A549 (cell line): ENCODE results near the gene VPS13D. TPM values are rescaled to one million over a fixed set of nuclear protein-coding genes. Genes with fewer than 3 reads are reported as not detected.

Source experiments
- ATAC-seq, 2 experiments: fragments of 200-7000 bp in 1 of 2; fragments of >200 bp in 1 of 2; cut with Nextera tagmentation in 1 of 2; cut with Tn5 transposase in 1 of 2; 3 replicates each; pipeline versions ENCODE4 v1.8.0 to v1.9.1; 2018 to 2020; ENCODE audit warnings: mild to moderate bottlenecking in 1 of 2, moderate library complexity in 1 of 2
- CTCF ChIA-PET: fragments of 300-600 bp; sonication (Branson Sonifier 250); formaldehyde crosslinking; extraction: SDS; loops from one replicate; lab custom pipeline; 2021; ENCODE audit warnings: antibody characterized with exemption, inconsistent platforms; lab: Yijun Ruan, JAX
- POLR2A ChIA-PET: fragments of 350-600 bp; formaldehyde crosslinking; extraction: SDS; loops from one replicate; lab custom pipeline; 2021; ENCODE audit warnings: antibody characterized with exemption, inconsistent platforms; lab: Yijun Ruan, JAX
- DNase-seq, 2 experiments: peaks; one replicate each; pipeline versions ENCODE4 v3.0.0 to v3.0.0-alpha.2; 2011 to 2016; ENCODE audit warnings: low read depth in 1 of 2, low spot score in 1 of 2
- FAIRE-seq: peaks from 2 replicates; lab custom pipeline; 2011; peaks lifted over from hg19 to GRCh38; lab: Jason Lieb, UNC
- H3K27ac ChIP-seq, 2 experiments: fragments of >200 bp; sonication (Bioruptor Twin); formaldehyde crosslinking; 3 replicates each; pipeline ENCODE4 v1.5.1; 2016 to 2017
- H3K4me1 ChIP-seq: fragments of >200 bp; sonication (Bioruptor Twin); formaldehyde crosslinking; 3 replicates; pipeline ENCODE4 v1.6.1; 2016
- H3K4me2 ChIP-seq: fragments of >200 bp; sonication (Bioruptor Twin); formaldehyde crosslinking; 3 replicates; pipeline ENCODE4 v1.6.1; 2016
- H3K4me3 ChIP-seq: fragments of >200 bp; sonication (Bioruptor Twin); formaldehyde crosslinking; 3 replicates; pipeline ENCODE4 v1.5.1; 2016
- H3K9me3 ChIP-seq: fragments of >200 bp; sonication (Bioruptor Twin); formaldehyde crosslinking; 3 replicates; pipeline ENCODE4 v1.6.1; 2016
- BHLHE40 ChIP-seq: IDR thresholded peaks from 2 replicates; pipeline ENCODE4 v1.6.1; 2012; ENCODE audit warnings: low read depth, low read length, inconsistent platforms
- FOXS1 ChIP-seq: fragments of 250-450 bp; sonication (Bioruptor Pico); IDR thresholded peaks from 2 replicates; pipeline ENCODE4 v1.5.0; 2020; ENCODE audit warnings: mild to moderate bottlenecking, moderate library complexity
- HEYL ChIP-seq: fragments of 250-450 bp; sonication (Bioruptor Pico); IDR thresholded peaks from 2 replicates; pipeline ENCODE4 v1.8.0; 2021; ENCODE audit warnings: mild to moderate bottlenecking, moderate library complexity
- HOXA7 ChIP-seq: fragments of 250-450 bp; sonication (Bioruptor Pico); IDR thresholded peaks from 2 replicates; pipeline ENCODE4 v1.5.0; 2020; ENCODE audit warnings: mild to moderate bottlenecking, moderate library complexity
- MAFK ChIP-seq: fragments of 450-650 bp; IDR thresholded peaks from 2 replicates; pipeline ENCODE4 v1.6.1; 2014; ENCODE audit not compliant: partially characterized antibody
- NPAS2 ChIP-seq: fragments of 250-450 bp; sonication (Bioruptor Pico); IDR thresholded peaks from 2 replicates; pipeline ENCODE4 v1.8.0; 2022; ENCODE audit warnings: mild to moderate bottlenecking, moderate library complexity, borderline replicate concordance
- RCOR1 ChIP-seq: fragments of 150-350 bp; IDR thresholded peaks from 2 replicates; pipeline ENCODE4 v1.6.1; 2014; ENCODE audit warnings: antibody characterized with exemption, low read length, low read depth
- ZFP36 ChIP-seq: fragments of 450-650 bp; IDR thresholded peaks from 2 replicates; pipeline ENCODE4 v1.6.1; 2014; ENCODE audit warnings: borderline replicate concordance; ENCODE audit not compliant: partially characterized antibody
- WGBS: methylation state at CpG from one replicate; pipeline ENCODE4 v1.1.6; 2017; ENCODE audit errors: missing lambda C conversion rate; 5-methylcytosine and 5-hydroxymethylcytosine counted together
- polyA plus RNA-seq, 4 experiments: library from polyadenylated mRNA; depleted of rRNA in 3 of 4; stranded (reverse); fragments of >200 nt; fragmentation: RNase III in 1 of 4; extraction: RNeasy Plus Mini Kit Qiagen cat#74134 plus additional on column Dnase treatment in 1 of 4; gene quantifications; 2 replicates in 3 of 4; 3 replicates in 1 of 4; pipeline ENCODE4 v1.2.3, GENCODE V29; 2011 to 2017
- small RNA-seq, 6 experiments: library from RNA; depleted of rRNA; stranded (forward); fragments of <200 nt; gene quantifications; one replicate each; pipeline ENCODE3, GENCODE V24; 2012

Gene VPS13D
- polyA plus RNA-seq, 2 of the 4 experiments (the other 2 are of a cell fraction): 5.4 to 15.9 TPM

DNA sequence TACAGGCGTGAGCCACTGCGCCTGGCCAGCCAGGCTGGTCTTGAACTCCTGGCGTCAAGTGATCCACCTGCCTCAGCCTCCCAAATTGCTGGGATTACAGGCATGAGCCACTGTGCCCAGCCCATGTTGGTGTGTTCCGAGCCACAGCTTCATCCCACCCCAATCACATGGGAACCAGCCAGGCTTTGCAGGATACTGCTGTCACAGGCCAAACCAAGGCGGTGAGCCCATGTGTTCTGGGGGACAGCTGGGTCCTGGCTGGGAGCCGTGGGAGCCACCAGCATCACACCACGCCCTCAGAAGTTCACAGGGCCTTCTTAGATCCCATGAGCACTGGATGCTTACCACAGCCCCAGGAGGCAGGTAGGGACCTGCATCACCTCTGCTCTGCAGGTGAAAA, 331.3 kb downstream of the VPS13D start:
- H3K4me3 ChIP-seq: no peak overlapping the region
- ATAC-seq: no peak
- TF ChIP-seq HEYL (CRISPR knock-in tag) (no peak), HOXA7 (CRISPR knock-in tag) (no peak), BHLHE40 (no peak), ZFP36 (no peak), RCOR1 (no peak), MAFK (no peak), FOXS1 (CRISPR knock-in tag) (no peak), NPAS2 (CRISPR knock-in tag) (no peak)
- TF ChIP-seq, all 56 proteins: peak for 0
- H3K4me1 ChIP-seq: peaks cover 9% of the 10 kb centered on the region
- CTCF ChIA-PET: no interaction called here
- peaks cover 21% of the 10 kb centered on the region for H3K9me3 ChIP-seq
- H3K4me2 ChIP-seq: no peak overlapping the region
- peak overlapping the region in 1 of 2 experiments; percentile 35; a peak in 1 of 6 replicates for H3K27ac ChIP-seq
- FAIRE-seq (no peak), DNase-seq (no peak)
- 90% methylated on average over 2 of the region's 7 CpGs for WGBS
- POLR2A ChIA-PET: interaction anchor here (0.6 kb wide), 1 partner anchor 34 kb away, joined by 6 read pairs; no protein-coding TSS in a partner anchor

Small RNA genes lying within 50 kb of the gene (small RNA-seq; reads per million reads assigned to genes)
- 0 reads per million in 6 experiments for gene MIR4632
- 0 to 0.04 (median 0) reads per million in 6 experiments for gene RF00156
- 0 reads per million in 6 experiments for gene SNORA59A

Other genes with a start within 250 kb of the VPS13D start
- 34.7 and 40.3 TPM in 2 replicates for gene MFN2, start 249.6 kb upstream of the VPS13D start, polyA plus RNA-seq (2011; rRNA removed)
- 35.7 to 36.8 TPM (median 35.9 TPM) in 3 replicates for gene MFN2, start 249.6 kb upstream of the VPS13D start, polyA plus RNA-seq (2017; fragmentation: RNase III; extraction: RNeasy Plus Mini Kit Qiagen cat#74134 plus additional on column Dnase treatment)
- gene MIIP, start 210.5 kb upstream of the VPS13D start, polyA plus RNA-seq (2011; rRNA removed): 7.1 and 8.5 TPM in 2 replicates
- gene MIIP, start 210.5 kb upstream of the VPS13D start, polyA plus RNA-seq (2017; fragmentation: RNase III; extraction: RNeasy Plus Mini Kit Qiagen cat#74134 plus additional on column Dnase treatment): 11.1 to 14.2 TPM (median 13.9 TPM) in 3 replicates
- gene TNFRSF8, start 166.7 kb upstream of the VPS13D start, polyA plus RNA-seq (2011; rRNA removed): 0.05 TPM in 2 replicates
- gene TNFRSF8, start 166.7 kb upstream of the VPS13D start, polyA plus RNA-seq (2017; fragmentation: RNase III; extraction: RNeasy Plus Mini Kit Qiagen cat#74134 plus additional on column Dnase treatment): 0.04 TPM in 1 of 3 replicates, not detected in the others
- gene TNFRSF1B, start 63.0 kb upstream of the VPS13D start, polyA plus RNA-seq (2011; rRNA removed): 0.06 and 0.09 TPM in 2 replicates
- gene TNFRSF1B, start 63.0 kb upstream of the VPS13D start, polyA plus RNA-seq (2017; fragmentation: RNase III; extraction: RNeasy Plus Mini Kit Qiagen cat#74134 plus additional on column Dnase treatment): 0.05 to 0.22 TPM (median 0.07 TPM) in 3 replicates